NCI-H2029 treated with DMSO at 0.1 percent for 48 hours (cell line): Measurements from ENCODE around the gene CNFN.

Experiments used
- DNase-seq: peaks from one replicate; lab custom pipeline; 2025; lab: John Stamatoyannopoulos, UW

CNFN gene

DNA sequence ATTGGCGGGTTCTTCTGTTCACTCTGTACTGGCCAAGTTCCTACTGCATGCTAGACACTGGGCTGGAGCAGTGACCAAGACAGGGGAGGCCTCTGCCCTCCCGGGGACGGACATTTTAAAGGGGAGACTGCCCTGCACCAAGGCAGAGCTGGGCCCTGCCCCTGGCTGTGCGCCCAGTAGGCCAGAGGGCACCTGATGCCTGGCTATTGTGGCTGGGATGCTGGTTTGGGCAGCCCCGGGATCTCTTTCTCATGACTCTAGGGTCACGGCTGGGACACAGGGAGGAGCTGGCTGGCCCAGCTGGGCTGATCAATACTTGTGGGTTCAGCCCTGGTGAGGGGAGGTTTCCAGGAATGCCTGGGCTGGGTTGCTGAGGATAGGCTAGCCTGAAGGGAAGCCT lies 19.4 kb upstream of the CNFN start:
- DNase-seq: no peak

DNA sequence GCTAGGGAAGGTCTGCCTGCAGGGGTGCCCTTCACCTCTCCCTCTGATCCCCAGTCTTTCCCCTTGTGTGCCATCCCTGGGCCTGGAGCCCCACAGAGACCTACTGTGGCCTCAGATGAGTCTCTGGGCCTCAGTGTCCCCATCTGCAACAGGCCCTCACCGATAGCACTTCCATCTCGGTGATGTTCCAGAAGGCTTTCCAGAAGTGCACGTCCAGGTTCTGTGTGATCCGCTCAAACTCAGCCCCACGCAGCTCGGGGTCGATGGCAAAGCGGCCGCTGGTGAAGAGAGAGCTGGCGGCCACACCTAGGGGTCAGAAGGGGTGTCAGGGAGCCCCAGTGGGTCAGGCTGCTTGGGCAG lies 17.7 kb upstream of the CNFN start:
- no peak for DNase-seq

DNA sequence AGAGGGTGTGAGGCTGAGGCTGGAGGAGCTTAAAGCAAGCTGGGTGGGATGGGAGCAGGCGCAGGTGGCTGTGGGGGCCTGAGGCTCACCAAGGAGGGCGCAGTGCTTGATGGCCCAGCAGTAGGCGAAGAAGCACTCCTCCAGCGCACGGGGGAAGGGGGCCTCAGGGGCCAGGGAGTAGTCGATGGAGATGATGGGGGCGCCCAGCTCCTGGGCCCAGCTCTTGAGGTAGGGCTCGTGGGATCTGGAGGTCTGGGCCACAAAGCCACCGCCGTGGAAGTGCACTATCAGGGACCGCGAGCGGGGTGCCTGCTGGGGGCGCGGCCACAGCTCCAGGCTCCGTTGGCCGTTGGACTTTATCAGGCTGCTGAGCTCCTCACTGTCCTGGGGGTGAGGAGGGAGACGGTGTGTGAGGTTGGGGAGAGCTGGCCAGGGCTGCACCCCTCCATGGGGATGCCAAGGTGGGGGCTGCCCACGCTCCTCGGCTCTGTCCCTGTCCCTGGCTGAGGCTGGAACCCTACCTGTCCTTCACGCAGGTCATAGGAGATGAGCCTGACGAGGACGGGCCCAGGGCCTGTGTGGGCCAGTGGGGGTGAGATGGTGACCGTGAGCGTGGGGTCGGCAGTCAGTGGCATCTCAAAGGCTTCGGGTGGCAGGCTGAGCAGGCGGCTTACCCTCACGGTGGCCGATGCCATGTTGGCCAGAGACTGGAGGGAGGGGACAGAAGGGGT lies 17.2 kb upstream of the CNFN start:
- no peak for DNase-seq

DNA sequence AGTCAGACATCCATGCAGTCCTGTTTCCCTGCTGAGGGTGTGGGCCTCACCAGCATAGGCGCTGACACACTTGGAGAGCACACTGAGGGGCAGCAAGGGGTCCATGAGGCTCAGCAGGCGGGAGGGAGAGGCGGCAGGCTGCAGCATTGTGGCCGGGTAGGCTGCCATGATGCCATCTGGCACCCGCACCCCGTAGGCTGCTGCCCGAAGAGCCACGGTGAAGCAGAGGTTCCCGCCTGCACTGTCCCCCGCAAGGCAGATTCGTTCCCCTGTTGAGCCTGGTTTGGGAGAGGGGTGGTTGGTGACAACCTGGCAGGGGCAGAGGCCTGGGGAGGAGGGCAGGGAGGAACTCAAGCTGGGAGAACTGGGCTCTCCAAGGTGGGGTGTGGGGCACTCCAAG lies 16.0 kb upstream of the CNFN start:
- no peak for DNase-seq

DNA sequence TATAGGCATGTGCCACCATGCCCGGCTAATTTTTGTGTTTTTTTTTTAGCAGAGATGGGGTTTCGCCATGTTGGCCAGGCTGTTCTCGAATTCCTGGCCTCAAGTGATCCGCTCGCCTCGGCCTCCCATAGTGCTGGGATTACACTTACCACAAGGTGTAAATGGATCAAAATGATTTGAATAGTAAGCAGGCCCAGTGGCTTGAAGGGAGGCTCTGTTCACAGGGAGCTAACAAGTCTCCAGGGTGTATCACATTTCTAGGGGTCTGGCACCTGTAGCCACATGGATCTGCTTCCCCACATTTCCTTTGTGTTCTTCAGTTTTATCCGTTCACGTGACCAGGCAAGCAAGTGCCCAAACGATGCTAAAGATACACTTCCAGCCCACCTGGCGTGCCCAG lies 13.5 kb upstream of the CNFN start:
- DNase-seq: no peak

DNA sequence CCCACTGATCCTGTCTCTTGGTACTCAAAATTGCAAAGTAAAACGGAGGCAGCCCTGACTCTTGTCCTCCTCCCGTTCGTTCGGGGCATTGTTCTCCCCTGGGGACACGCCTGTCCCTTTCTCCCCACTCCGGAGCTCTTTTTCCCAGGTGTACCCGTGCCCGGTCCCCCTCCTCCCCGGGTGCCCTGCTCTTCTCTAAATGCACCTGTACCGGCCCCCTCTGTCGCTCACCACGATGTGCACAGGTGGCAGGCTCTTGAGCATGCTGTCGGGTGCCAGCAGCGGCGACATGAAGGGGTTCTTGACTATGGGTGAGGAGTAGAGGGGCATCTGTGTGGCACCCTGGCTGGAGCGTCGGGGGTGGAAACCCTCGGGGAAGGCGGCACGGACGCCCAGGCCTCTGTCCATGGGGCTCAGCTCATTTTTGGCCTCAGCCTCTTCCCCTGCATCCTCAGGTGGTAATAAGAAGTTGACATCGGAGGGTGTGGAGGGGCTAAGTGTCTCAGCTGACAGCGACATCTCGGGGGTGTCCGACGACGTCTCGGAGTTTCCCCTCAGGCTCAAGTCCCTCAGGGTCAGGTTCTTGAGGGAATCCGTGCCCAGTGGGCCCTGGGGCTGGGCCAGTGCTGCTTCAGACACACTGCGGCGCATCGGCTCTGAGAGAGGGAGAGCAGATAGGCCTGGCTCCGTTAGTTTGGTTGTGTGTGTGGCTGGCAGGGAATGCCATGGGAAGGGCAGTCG lies 12.4 kb upstream of the CNFN start:
- DNase-seq: no peak

DNA sequence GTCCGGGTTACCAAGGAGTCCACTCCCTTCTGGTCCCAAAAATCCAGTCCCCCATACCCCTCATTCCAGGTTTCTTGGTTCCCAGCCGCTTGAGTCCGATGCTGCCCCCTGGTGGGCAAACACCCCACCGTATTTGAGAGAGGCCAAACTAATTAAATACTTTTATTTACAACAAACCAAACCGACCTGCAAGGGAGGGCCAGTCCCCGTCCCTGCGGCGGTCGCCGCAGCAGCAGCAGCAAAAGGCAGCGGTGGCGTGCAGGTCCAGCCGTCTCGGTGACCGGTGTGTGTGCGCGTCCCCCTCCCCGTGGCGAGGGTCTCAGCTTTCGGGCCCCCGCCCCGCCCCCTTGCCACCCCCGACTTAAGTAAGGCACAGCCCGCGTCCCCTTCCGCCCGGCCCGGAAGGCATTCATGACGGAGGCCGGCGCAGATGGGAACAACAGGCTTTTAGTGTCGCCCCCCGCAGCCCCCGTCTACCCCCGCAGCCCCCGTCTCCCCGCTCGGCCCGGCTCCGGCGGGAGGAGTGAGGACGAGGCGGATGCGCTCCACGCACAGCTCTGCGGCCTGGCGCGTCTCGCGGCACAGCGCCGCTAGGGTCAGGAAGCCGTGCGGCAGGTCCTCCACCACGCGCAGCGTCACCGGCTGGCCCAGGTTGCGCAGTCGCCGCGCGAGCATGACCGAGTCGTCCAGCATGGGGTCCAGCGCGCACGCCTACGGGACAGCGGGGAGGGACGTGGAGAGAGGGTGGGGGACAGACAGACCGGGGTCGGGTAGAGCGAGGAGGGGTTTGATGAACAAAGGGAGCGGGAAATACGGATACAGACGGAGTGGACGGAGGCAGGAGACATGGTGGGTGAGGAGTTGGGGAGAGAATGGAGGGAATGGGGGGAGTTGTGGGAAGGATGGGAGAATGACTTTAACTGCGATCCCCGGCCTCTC lies 11.5 kb upstream of the CNFN start:
- no peak for DNase-seq

DNA sequence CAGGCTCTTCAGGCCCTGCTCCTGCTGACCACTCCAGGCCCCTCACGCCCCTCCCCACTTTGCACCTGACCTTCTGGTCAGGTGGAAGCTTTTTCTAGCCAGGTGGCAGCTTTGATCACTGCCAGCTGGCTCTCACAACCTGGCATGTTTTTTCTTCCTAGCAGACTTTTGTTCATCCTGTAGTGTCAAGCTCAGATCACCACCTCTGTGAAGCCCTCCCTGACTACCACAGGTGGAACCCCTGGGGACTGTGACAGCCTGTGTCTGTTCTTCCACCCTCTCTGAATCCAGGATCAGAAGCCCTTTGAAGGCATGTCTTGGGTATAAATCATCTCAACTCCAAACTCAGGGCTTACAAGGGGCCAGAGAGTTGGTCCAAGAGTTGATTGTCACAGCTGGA lies 10.3 kb upstream of the CNFN start:
- DNase-seq: no peak

DNA sequence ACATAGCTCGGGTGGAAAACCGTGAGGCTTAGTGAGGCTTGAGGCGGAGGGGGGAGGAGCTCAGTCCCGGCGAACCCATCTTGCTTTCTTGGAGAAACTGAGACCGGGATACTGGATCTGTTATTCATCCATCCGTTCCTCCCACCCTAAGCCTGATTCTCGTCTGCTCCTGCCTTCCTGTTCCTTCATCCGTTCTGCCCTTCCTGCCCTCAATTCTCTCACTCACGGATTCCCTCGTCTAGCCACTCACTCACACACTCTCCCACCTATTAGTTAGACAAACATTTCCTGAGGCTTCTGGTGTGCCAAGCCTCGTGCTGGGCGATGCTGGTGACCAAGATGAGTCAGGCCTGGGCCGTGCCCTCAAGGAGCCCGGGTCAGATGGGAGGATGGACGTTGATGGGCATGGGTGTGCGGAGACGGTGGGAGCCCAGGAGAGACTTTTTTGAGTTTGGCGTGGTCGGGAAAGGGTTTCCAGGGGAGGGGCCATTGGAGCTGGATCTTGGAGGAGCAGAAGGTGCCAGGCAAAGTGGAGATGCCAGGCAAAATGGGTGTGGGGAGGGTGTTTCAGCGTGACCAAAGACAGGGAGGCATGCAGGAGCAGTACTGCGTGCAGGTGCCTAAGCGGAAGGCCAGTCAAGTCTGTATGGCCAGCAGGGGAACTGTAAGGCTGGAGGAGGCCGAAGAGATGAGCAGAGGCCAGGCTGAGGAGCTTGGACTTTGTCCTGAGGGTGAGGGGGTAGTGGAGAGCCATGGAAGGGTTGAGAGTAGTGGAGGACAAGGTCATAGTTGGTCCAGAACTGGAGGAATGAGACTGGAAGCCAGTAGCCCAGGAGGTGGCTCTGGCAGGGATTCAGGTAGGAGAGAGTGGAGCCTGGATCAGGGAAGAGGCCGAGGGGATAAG lies 7.4 kb upstream of the CNFN start:
- DNase-seq: no peak

DNA sequence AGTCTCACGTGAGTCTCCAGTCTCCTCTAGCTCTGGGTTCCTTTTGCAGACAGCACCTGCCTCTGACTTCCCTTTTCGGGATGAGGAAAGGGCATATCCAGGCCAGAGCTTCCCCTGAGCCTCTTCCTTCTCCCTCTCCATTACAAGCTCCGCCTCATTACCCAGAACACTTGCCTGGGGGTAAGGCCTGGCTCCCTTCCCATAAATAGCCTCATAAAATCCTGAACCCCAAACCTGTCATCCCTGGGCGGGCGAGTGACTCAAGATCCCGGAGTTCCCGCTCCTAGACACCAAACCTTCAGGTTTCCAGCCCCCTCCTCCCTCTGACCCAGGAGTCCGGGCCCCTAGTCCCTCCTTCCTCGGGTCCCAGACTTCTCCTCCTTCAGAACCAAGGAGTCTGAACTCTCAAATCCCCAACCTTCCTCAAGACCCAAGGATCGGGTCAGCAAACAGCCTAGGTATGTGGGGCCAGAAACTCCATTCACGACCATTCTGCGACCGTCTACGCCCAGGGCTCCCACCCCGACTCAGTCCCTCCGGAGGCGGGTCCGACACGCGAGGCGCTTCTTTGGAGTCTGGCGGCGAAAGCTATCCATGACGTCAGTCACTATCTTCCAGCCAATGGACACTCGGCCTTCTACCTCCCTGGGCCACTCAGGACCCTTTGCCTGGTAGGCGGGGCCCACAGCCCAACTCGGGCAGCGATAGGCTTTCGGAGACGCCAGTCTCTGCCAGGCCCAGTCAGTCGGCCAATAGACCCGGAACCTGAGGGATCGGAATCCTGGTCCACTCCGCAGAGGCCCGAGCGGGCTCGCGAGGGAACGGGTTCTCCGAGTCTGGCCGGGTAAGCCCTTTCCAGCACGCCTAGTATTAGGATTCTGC lies 6.5 kb upstream of the CNFN start:
- peak; percentile 85 for DNase-seq

DNA sequence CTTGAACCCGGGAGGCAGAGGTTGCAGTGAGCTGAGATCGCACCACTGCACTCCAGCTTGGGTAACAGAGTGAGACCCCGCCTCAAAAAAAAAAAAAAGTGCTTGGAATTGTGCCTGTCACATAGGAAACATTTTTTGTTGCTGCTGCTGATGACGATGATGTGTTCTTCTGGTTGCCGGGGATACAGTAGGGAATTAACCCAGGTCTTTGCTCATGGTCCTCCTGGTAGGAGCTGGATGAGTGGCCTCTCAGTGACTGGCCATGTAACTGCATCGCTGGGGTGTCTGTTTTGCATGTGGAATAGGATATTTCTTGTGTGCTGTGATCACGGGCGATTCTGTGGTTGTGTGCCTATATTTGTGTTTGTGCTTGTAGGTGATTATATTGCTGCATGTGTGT lies 4.7 kb upstream of the CNFN start:
- no peak for DNase-seq

DNA sequence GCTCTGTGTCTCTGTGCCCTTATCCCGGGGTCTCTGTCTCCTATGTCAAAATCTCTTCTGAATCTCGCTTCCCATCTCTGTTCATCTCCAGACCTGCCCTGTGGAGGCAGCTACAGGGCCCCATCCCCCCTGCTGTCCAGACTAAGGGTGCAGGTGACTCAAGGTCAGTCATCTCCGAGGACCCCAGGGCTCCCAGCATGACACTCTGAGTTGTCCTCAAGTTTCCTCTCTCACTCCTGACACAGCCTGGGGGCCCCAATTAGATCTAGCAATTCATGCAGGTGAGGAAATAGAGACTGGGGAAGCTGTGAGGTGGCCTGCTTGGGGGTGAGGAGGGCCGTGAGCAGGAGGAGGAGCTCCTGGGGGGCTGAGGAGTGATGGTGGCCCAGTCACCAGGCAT lies 2.1 kb upstream of the CNFN start:
- no peak for DNase-seq

DNA sequence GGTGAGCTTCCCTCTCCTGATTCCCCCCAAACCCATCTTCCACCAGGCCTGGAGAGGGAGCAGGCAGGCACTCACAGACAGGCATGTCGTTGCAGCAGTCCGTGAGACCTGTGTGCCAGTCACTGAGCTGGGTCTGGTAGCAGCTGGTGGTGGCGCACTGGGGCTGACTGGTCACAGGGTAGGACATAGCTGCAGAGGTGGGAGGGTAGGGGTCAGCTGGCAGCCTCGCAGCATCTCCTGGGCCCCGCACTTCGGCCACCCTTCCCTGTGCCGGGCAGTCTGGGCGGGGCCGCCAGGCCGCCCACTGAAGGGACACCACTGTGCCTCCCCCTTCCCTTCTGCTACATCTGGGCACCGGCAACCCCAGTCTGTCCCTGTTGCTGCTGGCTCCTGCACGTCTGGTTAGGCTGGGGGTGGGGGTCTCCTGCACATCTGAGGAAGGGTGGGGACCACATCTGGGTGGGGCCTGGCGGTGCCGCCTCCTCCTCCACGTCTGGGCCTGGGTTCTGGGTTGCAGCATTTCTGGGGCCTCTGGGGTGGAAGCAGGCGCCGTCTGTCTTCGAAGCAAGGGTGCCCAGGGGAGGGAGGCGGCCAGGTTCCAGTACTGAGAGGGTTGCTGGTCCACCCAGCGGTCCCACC lies 1.1 kb downstream of the CNFN start:
- no peak for DNase-seq

DNA sequence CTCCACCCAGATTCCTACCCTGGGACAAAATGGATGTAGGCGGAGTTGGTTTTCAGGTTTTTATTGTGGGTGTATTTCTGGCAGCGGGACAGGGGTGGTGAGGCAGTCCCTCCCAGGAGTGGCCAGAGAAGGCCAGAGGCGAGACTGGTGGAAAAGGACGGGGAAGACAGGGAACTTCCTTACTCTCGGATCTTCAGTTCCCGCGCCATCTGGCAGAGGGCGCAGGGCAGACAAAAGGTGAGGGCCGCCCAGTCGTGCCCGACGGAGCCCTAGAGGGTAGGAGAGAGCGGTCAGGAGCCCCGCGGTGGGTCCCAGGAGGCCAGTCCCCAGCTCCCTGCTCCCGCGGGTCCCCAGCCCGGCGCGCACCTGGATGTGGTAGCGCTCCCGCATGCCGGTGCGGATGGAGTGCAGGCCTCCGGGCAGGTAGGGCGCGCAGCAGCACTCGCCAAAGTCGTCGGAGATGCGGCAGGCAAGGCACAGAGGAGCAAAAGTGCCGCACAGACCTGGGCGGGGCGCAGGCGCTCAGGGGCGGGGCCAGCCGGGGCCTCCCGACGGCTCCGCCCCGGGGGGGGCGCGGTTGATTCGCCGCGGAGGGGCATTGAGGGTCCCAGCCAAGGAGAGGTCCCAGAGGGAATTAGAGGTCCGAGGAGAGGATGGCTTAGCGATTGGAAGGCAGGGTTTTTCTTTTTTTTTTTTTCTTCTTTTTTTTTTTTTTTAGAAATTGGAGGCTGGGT lies 3.0 kb downstream of the CNFN start:
- peak; percentile 74 for DNase-seq

DNA sequence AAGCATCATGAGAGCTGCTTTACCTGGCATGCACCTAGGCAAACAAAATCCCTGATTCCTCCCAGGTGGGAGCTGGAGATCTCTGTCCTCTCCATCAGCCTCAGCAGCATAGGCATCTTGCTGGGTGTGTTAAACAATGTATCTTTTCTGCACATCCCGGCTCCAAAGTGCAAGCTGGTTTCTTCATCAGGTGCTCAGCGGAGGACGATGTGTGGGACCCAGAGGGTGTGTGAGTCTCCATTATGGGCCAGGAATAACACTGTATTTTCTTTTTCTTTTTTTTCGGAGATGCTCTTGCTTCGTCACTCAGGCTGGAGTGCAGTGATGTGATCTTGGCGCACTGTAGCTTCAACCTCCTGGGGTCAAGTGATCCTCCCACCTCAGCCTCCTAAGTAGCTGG lies 9.9 kb downstream of the CNFN start:
- DNase-seq: no peak

DNA sequence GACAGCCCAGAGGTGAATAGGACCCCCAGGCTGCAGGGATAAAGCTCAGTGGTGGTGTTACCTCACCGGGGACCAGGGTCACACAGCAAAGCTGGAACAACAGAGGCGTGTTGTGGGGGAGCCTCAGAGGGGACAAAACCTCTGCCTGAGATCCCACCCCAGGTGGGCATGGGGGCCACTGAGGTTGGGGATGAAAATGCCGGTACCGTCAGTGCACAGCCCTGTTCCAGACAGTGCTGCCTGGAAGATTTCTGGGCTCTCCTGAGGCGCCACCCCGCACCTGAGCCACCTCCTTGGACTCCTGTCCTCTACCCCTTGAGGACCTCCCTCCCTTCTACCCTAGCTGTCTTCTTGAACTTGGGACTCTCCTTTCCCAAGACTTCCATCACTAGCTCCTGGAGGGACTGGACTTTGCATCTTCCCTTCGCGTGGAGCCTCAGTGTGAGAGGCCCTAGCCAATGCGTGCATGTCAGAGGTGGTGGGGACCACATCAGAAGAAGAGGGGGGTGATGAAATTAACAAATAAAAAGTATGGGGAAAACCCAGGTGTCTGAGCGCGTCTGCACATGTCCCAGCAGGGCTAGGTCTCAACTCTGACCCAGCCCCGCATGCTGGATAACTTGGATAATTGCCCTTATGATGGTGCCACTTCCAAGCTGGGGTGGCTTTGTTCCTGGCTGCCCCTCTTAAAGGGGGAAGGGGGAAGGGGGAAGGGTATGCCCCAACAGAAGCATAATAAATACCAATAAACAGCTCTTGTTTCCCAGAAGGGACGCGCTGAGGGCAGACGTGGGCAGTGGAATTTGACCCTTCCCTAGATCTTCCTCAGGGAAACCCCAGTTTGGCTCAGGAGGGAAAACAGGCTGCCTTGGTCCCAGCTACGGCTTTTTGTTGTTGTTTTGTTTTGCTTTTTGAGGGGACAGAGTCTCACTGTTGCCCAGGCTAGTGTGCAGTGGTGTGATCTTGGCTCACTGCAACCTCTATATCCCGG lies 11.6 kb downstream of the CNFN start:
- DNase-seq: no peak

DNA sequence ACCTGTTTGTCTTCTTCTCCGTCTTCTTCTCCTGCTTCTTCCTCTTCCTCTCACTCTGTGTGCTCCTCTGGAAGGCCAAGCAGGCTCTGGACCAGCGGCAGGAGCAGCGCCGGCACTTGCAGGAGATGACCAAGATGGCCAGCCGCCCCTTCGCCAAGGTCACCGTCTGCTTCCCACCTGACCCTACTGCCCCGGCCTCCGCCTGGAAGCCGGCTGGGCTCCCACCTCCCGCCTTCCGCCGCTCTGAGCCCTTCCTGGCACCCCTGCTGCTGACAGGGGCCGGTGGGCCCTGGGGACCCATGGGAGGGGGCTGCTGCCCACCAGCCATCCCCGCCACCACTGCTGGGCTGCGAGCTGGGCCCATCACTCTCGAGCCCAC lies 13.9 kb downstream of the CNFN start:
- DNase-seq: no peak

DNA sequence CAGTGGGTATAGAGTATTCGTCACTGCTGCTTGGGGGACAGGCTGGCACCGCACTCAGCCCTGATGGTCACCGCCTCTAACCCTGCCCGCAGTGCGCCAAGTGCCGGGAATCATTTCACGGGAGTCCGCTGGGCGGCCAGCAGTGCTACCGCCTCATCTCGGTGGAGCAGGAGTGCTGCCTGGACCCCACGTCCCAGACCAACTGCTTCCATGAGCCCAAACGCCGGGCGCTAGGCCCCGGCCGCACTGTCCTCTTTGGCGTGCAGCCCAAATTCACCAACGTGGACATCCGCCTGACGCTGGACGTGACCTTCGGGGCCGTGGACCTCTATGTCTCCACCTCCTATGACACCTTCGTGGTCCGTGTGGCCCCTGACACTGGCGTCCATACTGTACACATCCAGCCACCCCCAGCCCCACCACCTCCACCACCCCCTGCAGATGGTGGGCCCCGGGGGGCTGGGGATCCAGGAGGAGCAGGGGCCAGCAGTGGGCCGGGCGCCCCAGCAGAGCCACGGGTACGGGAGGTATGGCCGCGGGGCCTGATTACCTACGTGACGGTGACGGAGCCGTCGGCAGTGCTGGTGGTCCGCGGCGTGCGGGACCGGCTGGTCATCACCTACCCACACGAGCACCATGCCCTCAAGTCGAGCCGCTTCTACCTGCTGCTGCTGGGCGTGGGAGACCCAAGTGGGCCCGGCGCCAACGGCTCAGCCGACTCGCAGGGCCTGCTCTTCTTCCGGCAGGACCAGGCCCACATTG lies 14.5 kb downstream of the CNFN start:
- no peak for DNase-seq
